Activated CD4-positive, CD25-positive, alpha-beta regulatory T cell treated with anti-CD3 and anti-CD28 coated beads, Interleukin-2, amount 50 U/mL, for 24 hours (primary cell): ENCODE results near the gene PRDX5.

Experiments used
- ATAC-seq, 2 donors: fragments of 150-1000 bp; cut with Tn5 transposase; one replicate each; pipeline ENCODE4 v1.10.0; 2021; ENCODE audit warnings: mild to moderate bottlenecking in 1 of 2, moderate library complexity in 1 of 2

Gene PRDX5

DNA sequence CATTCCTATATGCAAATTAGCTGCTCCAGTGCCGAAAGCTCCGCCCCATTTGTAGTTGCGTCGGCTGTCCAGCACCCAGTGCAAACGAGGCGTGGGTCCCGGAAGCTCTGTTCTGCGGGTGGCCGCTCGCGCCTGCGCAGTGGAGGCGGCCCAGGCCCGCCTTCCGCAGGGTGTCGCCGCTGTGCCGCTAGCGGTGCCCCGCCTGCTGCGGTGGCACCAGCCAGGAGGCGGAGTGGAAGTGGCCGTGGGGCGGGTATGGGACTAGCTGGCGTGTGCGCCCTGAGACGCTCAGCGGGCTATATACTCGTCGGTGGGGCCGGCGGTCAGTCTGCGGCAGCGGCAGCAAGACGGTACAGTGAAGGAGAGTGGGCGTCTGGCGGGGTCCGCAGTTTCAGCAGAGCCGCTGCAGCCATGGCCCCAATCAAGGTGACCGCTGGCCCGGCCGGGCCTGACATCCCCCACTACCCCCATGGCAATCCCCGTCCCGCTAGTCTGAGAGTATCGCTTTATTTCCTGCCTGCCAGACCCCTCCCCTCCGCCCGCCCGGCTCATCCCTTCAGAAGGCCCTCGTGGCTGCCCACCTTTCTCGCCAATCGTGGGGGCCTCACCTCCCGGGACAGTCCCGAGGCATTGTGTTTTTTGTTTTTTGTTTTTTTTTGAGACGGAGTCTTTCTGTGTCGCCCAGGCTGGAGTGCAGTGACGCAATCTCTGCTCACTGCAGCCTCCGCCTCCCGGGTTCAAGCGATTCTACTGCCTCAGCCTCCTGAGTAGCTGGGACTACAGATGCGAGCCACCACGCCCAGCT, at the start of gene PRDX5:
PRDX5 (plus strand) TSS at position 161 of the 805 bp plus-strand sequence; CDS start at position 256, 95 bp downstream.
- peak; percentile 80 to 81 for ATAC-seq

DNA sequence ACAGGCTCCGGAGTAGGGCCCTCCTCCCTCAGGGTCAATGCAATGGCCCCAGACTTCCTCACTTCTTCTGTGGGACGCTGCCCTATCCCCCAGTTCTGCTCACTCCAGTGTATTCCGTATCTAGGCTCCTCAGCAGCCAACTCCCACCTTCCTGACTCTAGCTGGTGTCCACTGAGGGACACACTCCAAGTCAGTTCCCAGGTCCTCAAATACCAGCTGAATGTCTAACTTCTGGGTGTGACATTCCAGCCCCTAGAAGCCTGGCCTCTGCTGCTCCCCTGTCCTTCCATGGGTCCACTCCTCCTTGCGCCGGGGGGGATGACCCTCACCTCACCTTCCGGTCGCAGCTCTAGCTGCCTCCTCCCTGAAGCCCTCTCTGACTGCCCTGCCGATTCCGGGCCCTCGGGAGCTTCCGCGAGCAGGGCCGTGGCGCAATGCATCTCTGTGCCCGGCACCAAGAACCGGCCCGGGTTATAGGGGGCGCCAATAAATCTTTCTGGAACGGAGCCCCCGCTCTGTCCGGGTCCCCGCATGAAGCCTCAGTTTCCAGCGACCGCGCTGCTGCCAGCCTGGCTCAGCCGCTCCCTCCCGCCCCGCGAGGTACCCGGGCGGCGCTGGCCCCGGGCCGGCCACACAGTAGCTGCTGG, 48.9 kb upstream of the PRDX5 start:
- peak; percentile 1 to 13 for ATAC-seq

DNA sequence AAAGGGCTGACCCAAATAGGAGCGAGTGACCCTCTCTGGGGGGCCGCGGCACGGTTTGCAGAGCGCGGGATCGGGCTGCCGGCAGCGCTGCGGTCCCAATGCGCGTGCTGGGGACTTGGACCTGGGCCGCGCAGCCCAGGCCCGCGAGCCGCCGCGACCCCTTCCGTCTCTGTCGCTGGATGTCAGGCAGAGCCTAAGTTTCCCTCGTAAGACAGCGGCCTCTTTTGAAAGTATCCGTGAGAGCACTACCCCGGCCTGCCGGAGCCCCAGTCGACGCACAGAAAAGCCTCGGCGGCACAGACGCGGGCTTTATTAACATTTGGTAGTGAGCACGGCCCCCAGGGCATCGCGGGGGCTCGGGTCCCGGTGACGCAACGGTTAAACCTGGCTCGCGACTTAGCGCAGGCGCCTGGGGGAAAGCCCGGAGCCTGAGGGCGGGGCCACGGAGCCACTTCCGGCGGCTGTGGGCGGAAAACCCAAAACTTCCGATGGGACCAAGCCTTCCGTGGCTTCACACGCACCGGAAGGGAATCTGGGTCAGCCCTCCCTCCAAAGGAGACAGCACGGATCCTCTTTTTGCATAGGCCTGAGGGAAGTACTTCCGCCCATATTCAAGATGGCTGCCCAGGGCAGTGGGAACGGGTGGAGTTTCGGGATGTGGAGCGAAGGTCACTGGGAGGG, 48.2 kb upstream of the PRDX5 start:
- ATAC-seq, result peak; percentile 81 to 83

DNA sequence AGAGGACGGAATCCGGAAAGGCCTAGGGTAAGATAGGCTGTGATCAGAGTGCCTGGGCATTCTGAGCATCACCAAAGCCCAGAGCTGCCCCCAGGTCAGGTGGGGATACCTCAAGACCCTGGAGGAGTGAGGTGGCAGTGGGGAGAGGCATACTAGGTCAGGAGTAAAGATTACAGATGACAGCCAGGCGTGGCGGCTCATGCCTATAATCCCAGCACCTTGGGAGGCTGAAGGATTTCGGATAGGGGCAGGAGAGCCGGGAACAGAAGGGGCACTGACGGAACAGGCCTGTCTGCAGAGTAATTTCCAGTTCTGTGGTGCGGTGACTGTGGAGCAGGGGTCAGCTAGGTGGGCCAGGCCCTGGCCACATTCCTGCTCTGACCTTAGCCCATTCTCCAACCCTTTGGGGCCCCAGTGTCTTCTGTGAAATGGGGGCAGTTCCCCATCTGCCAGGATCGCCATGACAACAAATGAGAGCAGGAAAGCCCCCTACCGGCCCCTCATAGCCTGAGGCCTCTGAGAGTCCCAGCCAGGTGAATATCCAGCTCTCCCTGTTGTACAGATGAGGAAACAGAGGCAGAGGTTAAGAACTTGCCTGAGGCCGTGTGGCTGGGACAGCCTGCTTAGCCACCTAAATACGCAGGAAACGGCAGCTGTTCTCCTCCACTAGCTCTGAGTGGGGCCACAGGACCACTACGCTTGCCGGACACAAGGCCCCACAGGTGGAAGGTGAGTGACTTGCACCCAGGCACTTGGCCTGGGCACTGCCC, 42.7 kb upstream of the PRDX5 start:
- ATAC-seq, result no peak

DNA sequence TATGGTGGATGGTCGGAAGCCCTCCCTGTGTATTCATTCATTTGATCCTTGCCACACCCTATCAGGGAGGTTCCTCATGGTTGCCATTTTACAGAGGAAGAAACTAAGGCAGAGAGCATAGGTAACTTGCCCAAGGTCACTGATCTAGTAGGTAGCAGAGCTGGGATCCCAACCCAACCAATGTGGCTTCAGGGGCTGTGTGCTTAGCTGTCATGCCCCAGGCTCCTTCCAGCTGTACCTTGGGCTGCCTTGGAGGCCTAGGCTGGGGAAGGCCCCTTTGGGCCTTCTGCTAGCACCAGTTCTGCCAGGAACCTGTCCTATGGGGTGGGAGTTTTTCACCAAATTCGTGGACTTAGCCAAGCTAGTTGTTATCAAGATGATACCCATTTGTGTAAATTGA, 42.1 kb upstream of the PRDX5 start:
- ATAC-seq, result no peak

DNA sequence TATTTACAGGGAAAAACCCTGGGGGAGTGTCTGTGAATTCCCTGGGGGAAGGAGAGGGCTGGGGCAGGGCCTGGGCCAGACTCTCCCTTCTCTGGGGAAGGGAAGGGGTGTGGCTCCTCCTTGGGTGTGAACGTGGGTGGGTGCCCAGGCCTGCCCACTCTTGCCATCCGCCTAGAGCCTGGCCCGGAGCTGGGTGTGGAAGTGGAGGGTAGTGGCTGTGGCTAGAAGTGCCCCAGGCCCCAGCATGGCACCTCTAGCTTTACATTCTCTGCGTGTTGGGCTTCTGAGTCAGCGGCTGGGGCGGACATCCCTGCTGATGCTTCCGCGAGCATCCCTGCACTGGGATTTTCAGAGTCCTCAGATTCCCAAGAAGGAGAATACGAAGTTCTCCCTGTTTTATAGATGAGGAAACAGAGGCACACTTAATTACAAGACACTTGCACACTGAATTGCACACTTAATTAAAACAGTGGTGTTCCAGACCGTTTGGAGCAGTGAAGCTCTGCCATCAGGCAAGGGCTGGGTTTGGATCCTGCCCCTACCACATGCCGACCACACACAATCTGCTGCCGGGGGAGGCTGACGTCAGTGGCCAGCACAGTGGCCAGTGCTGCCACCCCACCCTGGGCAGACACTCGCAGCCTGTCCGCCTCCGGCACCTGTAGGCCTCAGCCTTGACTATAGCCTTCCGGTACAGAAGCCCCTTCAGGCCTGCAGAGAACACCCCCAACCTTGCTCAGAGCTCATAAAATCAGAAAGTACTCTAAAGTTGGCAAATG, 41.1 kb upstream of the PRDX5 start:
- no peak for ATAC-seq

DNA sequence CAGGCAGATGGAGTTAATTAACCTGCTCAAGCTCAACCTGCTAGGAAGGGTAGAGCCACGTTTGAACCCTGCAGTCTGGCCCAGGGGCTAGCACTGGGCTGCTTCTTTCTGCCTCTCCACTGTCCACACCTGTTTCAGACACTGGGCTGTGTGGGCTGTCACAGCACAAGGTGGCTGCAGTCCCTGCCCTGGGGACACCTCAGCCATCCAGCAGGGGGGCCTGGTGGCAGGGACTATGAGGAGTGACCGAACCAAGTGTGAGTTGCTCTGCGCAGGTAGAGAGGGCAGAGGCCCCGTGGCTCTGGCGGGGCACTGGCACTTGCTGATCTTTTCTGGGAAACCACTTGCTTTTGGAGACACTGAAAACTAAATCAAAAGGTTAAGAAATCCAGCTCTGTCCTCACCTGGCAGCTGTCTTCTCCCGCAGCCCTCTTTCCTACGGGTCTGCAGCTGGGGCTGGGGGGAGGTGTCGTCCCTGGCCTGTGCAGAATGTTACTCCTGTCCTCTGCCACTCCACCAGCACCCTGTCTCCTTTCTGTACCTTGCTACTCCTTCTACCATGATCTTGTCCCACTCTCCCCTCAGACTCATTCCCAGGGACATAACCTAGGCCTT, 39.2 kb upstream of the PRDX5 start:
- no peak for ATAC-seq

DNA sequence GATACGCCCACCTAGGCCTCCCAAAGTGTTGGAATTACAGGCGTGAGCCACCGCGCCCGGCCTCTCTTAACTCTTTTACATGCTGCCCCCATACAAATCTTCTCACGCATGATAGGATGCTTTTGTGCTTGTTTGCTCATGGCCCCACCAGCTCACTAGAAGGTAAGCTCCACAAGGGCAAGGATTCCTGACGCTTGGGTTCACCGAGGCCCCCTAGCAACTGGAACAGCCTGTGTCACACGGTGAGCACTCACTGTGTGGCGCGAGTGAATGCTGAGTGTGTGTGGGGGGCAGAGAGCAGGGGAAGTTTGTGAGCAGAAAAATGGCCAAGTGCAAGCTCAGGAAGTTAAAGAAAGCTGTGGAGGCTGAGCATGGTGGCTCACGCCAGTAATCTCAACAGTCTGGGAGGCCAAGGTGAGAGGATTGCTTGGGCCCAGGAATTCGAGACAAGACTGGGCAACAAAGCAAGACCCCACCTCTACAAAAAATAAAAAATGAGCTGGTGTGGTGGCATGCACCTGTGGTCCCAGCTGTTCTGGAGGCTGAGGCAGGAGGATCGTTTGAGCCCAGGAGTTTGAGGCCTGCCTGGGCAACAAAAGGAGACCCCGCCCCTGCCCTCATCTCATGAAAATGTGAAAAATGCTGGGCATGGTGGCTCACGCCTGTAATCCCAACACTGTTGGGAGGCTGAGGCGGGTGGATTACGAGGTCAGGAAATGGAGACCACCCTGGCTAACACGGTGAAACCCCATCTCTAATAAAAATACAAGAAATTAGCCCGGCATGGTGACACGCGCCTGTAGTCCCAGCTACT, 35.8 kb upstream of the PRDX5 start:
- ATAC-seq, result no peak

DNA sequence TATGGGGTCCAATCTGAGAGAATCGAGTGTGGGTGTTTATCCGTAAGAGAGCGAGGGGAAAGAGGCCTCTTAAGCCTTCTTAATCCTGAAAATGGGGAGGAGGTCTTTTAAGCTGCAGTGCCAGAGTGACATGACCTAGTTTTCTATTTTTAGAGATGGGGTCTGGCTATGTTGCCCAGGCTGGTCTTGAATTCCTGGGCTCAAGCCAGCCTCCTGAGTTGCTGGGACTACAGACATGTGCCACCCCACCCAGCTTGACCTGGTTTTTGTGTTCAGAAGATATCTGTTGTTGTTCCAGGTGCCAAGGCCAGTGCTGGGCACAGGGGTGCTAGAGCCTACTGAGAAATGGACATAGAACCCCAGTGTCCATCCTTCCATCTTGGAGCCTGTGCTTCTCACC, 34.8 kb upstream of the PRDX5 start:
- ATAC-seq, result no peak

DNA sequence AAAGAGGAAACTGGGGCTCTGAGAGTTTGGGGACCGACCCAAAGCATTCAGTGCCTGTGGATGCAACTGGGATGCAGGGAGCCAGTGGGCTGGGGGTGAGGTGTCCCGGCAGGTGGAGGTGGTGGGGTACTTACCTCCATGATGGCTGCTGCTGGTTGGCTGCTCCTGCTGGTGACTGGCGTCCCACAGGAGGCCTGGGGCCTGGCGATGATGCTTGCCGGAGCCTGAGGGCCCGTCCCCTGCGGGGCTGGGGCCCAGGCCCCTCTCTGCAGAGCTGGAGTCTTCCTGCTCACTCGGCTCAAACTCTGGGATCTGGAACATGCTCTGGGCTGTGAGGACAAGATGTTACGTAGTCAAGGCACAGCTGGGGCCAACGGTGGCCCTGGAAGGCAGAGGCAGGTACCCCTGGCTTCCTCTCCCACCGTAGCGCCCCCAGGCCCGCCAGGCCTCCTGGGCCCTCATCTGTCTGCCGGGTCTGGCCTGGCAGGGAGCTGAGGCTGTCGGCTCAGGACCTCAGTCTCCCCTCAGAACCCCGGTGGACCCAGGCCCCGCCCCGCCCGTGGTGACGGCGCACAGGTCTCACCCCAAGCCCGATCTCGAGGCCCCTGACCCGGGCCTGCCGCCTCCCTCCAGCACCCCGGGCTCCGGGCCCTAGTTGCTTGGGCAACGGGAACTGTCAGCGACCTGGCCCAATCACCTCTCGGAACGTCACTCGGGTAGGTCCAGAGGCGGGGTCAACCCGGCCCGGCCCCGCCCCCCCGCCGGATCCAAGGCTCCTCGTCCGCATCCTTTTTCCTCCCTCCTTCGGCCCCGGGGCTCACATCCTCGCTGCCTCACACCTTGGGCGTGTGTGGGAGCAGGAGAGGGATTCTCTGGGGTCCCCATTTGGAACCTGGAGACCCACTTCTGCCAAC, 33.6 kb upstream of the PRDX5 start, which contains the start of gene BAD:
BAD (minus strand) TSS at position 618 of the 914 bp plus-strand sequence; CDS start at position 321, 297 bp downstream.
- peak; percentile 88 to 93 for ATAC-seq

DNA sequence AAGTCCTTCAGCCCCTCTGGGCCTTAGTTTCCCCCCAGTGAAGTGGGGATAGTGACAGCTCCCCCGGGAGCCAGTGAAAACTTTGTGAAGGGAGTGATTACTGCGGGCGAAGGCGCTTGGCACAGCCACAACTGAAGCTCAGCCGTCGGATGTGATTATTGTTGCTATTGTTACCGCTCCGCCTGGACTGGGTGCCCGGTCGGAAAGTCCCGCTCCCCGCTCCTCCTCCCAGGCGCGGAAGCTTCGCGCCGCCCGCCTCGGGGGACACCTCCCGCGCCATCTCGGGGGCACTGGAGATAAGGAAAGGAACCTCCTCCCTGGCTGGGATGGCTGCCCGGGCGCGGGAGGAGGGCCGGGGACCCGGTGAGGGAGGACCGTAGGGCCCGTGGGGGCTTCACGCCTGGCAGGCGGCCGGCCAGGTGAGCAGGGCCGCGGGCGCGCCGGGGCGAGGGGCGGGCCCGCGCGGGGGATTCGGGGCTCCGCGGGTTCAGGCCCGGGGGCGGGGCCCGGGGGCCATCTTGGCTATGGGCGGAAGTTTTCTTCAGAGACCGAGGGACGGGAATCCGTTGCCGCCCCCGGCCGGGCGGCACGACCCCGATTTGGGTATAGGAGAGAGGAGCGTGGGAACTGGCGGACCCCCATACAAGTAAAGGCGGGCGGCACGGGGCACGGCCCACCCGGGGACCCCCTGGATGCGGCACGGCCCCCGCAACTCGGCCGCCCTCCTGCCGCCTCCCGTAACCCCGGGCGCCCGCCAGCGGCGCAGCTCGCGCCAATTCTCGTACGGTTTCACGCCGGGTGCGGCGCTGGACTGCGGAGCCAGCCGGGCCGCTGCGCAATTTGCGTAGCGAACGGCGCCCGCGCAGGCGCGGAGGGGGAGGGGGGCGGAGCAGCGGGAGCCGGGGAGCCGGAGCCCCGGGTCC, 32.7 kb upstream of the PRDX5 start, which contains the start of gene GPR137:
GPR137 (plus strand) TSS at position 887 of the 923 bp plus-strand sequence. CDS start 677 bp downstream, outside the sequence.
- ATAC-seq, result peak; percentile 62 to 66

DNA sequence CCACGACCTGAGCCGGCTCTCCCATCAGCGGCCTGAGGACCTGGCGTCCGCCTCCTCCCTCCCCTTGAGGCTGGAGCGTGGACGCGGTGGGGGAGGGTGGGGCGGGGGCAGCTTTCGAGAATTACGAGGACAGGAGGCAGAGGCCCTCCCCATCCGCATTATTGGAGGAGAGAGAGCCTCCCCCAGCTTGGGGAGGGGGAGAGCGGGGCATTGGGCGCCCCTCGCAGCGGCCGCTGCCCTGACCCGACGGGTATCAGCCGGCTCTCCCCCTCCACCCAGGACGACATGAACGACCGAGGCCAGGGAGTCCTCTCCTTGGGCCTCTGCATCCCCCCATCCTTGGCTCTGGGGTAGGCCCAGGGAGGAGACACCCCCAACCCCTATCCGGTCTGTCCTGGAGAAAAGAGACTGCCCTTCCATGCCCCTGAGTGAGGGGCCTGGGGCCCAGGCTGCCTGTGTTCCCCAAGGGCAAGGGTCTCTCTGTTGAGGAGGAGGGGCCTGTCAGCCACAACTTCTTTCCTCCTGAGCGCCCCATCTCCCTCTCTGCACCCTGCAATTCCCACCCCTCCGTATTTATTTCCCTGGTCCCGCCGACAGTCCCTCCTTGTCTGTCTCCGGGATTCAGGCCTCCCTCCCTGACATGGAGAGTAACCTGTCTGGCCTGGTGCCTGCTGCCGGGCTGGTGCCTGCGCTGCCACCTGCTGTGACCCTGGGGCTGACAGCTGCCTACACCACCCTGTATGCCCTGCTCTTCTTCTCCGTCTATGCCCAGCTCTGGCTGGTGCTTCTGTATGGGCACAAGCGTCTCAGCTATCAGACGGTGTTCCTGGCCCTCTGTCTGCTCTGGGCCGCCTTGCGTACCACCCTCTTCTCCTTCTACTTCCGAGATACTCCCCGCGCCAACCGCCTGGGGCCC, 31.8 kb upstream of the PRDX5 start:
- ATAC-seq, result no peak

DNA sequence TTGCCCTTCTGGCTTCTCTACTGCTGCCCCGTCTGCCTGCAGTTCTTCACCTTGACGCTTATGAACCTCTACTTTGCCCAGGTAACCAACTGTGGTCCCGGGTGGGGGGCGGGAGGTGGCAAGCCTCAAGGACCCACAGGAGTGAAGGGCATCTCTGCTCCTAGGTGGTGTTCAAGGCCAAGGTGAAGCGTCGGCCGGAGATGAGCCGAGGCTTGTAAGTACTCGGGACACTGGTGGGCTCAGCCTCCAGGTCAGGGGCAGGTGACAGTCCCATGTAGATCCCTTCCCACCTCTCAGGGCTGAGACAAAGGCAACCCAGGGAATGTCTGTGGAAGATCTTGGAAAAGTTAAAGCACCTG, 31.1 kb upstream of the PRDX5 start:
- no peak for ATAC-seq

DNA sequence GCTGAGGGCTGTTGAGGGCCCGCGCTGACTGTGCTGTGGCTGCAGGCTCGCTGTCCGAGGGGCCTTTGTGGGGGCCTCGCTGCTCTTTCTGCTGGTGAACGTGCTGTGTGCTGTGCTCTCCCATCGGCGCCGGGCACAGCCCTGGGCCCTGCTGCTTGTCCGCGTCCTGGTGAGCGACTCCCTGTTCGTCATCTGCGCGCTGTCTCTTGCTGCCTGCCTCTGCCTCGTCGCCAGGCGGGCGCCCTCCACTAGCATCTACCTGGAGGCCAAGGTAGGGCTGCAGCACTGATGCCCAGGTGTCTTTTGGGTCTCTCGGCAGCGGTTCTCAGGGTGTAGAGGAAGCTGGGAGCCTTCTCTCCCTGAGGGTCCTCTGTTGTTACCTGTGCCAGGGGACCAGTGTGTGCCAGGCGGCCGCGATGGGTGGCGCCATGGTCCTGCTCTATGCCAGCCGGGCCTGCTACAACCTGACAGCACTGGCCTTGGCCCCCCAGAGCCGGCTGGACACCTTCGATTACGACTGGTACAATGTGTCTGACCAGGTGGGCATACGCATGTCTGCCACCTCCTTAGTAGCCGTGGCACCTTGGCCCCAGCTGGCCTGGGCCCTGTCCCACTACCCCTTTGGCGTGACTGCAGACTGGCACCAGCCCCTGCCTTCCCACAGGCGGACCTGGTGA, 30.1 kb upstream of the PRDX5 start:
- ATAC-seq, result no peak

DNA sequence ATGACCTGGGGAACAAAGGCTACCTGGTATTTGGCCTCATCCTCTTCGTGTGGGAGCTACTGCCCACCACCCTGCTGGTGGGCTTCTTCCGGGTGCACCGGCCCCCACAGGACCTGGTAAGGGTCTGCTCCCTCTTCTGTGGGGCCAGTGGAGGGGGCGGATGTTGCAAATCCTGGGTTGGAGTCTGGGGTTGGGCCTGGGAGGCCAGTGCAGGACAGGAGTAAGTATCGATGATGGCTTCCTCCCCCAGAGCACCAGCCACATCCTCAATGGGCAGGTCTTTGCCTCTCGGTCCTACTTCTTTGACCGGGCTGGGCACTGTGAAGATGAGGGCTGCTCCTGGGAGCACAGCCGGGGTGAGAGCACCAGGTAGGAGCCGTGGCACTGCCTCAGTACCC, 29.6 kb upstream of the PRDX5 start:
- no peak for ATAC-seq

DNA sequence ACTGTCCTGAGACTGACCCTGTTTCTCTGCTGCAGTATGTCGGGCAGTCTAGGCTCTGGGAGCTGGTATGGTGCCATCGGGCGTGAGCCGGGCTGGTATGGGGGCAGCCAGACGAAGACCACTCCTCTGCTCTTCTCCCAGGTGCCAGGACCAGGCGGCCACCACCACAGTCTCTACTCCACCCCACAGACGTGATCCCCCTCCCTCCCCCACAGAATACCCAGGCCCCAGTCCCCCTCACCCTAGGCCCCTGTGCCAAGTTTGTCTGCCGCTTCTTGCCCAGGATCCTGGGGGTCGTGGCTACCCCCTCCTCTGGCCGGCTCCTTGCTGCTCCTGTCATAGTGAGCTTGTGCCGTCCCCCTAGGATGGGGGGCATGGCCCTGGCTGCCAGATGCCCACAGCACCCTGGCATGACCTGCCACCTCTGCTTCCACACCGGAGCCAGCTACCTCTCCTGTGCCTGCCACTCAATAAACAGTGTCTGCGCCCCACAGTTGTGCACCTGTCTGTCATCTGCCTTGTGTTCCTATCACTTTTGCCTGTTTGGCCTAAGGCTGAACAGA, 28.8 kb upstream of the PRDX5 start:
- ATAC-seq, result no peak
